ENCODE data around the gene LRPAP1. TPM values are rescaled to one million over a fixed set of nuclear protein-coding genes. Genes with fewer than 3 reads are reported as not detected.
"Not testable (repeated sequence)": the region's sequence is repeated elsewhere in the genome, so short reads cannot be mapped to it uniquely, and the experiment has no call there.

The LRPAP1 gene
- 10 to 100 TPM; 44.9 to 48.7 TPM for total RNA-seq

DNA sequence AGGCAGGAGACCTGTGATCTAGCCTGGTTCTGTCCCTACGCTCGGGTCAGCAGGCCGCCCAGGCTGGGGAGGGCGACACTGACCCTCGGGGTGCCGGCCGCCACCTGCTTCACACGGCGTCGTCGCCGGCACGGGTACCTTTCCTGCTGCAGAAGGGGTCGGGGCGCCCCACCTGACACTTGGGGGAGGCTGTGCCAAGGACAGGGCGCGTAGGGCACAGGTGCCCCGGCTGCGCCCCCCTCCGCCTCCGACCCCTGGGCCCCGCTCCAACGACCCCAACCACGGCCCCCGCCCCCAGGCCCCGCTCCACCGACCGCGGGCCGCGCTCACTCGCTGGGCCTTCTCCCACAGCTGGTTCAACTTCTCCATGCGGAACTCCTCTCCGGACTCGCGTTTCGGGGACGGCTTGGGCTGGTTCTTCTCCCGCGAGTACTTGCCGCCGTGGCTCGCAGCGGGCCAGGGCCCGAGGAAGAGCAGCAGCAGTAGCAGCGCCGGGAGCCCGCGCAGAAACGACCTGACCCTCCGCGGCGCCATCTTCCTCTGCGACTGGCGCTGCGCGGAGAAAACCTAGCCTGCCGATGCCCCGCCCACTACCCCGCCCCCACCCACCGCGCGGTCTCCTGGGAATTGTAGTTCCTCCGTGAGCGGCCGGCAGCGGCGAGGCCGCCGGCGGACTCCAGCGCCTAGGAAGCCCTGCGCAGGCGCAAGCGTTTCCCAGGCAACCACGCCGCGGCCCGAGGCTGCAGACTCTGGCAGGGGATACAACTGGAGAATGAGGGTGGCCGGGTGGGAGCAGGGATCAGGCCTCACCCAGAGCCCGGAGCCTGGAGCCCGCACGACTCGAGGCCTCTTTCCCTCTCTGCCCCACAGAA lies at the start of gene LRPAP1:
TSS of gene LRPAP1 (minus strand) at position 544 of the 872 bp plus-strand sequence. CDS start at position 534, 10 bp downstream.
- peak within 1 kb of the TSS; percentile 87 to 98 for H3K27ac Mint-ChIP-seq
- peaks cover 5% of the 10 kb centered on the region in 2 donors for H3K9me3 Mint-ChIP-seq
- H3K36me3 Mint-ChIP-seq, result peaks cover 5 to 9% of the 10 kb centered on the region in 2 donors
- DNase-seq (ENCODE audit: low spot score in 2 of 2), result peak; percentile 87 to 88
- peak; percentile 92 for ATAC-seq

DNA sequence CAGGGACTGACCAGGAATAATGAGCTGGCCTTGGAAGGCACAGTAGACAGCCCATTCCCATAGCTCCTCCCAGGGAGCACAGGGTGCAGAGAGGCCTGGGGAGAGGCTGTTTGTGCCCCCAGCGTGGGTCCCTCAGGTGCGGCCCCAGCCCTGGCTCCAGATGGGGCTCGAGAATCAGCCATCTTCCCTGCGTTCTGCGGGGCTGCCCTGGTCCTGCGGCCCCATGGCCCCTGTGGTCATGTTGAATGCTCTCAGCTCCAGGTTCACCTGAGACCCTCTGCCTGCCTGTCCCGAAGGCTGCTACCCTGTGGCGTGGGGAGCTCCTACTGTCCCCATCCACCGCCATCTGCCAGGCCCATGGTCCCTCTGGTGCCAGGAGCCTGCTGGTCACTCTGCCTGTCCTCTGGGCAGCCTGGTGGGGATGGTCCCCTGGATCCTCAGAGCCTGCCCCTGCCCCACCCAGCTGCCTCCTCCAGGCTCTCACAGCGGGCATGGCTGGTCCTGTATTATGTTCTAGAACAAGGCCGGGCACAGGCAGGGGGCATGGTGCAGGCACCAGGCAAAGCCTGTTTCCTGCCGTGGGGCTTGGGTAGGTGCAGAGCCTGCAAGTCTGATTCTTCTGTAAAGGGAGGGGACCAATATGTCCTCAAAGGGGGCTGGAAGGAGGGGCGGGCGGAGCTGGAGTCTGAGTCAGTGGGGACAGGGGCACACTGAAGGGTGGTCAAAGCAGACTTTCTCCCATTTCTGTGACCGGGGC lies 49.3 kb upstream of the LRPAP1 start:
- ATAC-seq; H3K36me3 Mint-ChIP-seq; H3K27ac Mint-ChIP-seq; H3K9me3 Mint-ChIP-seq; DNase-seq (ENCODE audit: low spot score in 2 of 2): not testable (repeated sequence)

GRCh38 chr4:3580859-3581258 lies 48.6 kb upstream of the LRPAP1 start:
- not testable (repeated sequence) for H3K9me3 Mint-ChIP-seq; DNase-seq (ENCODE audit: low spot score in 2 of 2); ATAC-seq; H3K27ac Mint-ChIP-seq; H3K36me3 Mint-ChIP-seq

DNA sequence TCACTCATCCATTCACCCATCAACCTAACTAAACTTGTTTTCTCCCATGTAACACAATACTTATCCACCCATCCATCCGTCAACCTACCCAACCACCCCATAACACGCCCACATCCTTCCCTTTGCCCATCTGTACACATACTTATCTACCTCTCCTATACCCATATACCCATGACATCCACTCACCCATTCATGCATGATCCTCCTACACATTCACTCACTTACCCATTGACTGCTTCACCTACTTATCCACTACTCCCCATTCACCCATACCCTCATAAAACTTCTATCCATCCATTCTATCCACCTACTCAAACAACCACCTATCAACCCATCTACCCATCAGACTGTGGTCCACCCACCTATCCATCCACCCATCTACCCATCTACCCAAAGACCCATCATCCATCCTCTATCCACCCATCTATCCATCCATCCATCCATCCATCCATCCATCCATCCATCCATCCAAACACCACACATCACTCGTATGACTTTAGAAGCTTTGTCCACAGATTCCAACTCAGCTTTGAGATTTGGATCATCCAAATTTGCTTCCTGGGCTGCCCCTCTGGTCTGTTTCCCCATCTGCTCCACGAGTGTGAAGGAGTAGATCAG lies 46.4 kb upstream of the LRPAP1 start:
- H3K27ac Mint-ChIP-seq; ATAC-seq; H3K9me3 Mint-ChIP-seq; DNase-seq (ENCODE audit: low spot score in 2 of 2); H3K36me3 Mint-ChIP-seq: not testable (repeated sequence)

DNA sequence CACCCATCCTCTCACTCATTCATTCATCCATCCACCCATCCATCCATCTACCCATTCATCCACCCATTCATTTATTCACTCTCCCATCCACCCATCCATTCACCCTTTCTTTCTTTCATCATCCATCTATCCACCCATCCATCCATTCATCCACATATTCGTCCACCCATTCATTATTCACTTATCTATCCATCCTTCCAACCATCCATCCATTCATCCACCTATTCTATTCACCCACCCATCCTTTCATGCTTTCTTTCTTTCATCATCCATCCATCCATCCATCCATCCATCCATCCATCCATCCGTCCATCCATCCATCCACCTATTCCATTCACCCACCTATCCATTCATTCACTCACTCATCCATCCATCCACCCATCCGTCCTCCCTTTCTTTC lies 45.8 kb upstream of the LRPAP1 start:
- DNase-seq (ENCODE audit: low spot score in 2 of 2); H3K36me3 Mint-ChIP-seq; H3K27ac Mint-ChIP-seq; ATAC-seq; H3K9me3 Mint-ChIP-seq: not testable (repeated sequence)

DNA sequence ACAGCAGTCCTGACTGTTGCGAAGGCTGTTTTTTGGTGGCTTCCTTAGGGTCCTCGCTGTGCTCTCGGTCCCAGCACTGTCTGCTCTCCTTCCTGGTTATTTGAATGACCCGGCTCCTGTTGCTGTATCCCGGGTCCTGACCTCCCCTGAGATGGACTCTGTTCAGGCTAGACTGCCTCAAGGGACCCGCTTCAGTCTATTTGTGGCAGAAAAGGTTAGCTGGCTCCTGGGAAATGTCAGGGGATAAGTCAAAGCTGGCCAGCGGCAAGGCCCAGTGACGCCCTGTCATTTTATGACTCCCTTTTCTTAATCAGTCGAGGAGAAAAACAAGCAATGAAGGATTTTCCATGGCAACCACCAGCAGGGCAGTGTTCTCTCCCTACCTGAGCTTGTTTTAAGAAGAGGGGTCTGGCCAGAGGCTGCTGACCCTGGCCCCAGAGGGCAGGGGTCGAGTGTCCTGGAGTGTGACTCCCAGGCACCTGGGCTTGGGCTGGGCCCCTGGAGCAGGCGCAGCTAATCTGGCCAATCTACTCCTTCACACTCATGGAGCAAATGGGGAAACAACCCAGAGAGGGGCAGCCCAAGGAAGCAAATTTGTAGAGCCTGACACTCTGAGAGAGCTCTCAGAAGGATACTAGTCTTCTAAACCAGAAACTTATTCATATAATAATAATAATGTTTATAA lies 45.1 kb upstream of the LRPAP1 start:
- not testable (repeated sequence) for H3K36me3 Mint-ChIP-seq; ATAC-seq; H3K9me3 Mint-ChIP-seq; H3K27ac Mint-ChIP-seq; DNase-seq (ENCODE audit: low spot score in 2 of 2)

- not testable (repeated sequence) for DNase-seq (ENCODE audit: low spot score in 2 of 2); H3K9me3 Mint-ChIP-seq; H3K36me3 Mint-ChIP-seq; ATAC-seq; H3K27ac Mint-ChIP-seq
Observed at GRCh38 chr4:3576533-3577207, 44.4 kb upstream of the LRPAP1 start.

DNA sequence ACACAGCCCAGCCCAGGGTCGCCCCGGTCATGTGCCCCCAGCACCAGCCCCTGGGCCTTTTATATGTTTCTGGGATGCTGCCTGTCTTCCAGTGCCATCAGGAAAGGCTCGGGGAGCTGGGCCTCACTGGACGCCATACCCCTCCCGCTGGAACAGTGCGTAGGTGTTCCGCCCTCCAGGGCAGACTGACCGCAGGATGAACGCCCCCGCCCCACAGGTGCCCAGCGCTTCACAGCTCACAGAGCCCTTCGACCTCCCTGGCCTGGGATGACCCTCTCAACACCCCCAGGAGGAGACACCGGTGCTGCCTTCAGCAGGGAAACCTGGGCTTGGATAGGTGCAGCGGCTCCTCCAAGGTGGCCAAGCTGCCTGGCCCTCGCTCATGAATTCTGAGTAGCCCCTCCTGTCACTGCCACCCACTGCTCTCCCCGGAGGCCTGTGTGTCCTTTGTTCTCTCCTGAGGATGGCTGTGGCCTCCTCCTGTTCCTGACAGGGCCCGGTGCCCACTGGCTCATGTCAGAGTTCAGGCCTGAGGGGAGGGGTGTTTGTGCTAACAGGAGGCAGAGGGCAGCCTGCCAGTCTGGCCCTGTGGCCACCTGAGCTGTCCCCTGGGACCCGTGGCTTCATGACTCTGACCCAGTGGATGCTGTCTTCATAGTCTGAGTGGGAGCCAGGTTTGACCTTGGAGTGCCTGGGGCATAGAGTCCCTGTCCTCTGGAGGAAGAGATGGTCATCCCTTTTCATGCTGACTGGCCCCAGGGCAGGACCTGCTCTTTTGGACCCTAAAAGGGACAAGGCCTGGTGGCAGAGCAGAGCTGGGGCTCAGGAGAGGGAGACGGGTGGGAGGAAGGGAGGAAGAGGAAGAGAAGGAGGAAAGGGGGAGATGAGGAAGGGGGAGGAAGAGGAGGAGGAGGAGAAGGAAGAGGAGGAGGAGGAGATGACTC lies 43.5 kb upstream of the LRPAP1 start:
- not testable (repeated sequence) for DNase-seq (ENCODE audit: low spot score in 2 of 2); H3K9me3 Mint-ChIP-seq; H3K36me3 Mint-ChIP-seq; H3K27ac Mint-ChIP-seq; ATAC-seq

- not testable (repeated sequence) for H3K9me3 Mint-ChIP-seq; H3K27ac Mint-ChIP-seq; H3K36me3 Mint-ChIP-seq; DNase-seq (ENCODE audit: low spot score in 2 of 2); ATAC-seq
Observed at GRCh38 chr4:3574865-3575264, 42.6 kb upstream of the LRPAP1 start.

DNA sequence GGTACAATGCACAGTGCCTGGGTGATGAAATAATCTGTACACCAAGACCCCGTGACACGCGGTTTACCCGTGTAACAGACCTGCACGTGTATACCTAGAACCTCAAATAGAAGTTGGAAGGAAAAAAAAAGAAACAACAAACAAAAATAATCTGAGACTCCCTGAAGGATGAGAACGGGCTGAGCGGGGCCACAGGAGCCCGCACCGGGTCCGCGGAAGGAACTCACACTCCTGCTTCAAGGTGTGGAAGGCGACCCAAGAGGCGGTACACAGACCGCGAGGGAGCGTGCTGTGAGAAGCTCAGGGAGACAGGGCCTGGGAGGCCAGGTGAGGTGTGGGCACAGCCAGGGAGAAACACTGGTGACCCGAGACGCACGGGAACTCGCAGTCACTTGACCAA lies 42.1 kb upstream of the LRPAP1 start:
- H3K27ac Mint-ChIP-seq; ATAC-seq; DNase-seq (ENCODE audit: low spot score in 2 of 2); H3K9me3 Mint-ChIP-seq; H3K36me3 Mint-ChIP-seq: not testable (repeated sequence)

- DNase-seq (ENCODE audit: low spot score in 2 of 2), result no peak
- Mint-ChIP-seq H3K9me3 (no peaks in the 10 kb centered on the region), H3K36me3 (no peaks in the 10 kb centered on the region), H3K27ac (no peak overlapping the region)
- no peak for ATAC-seq
Observed at GRCh38 chr4:3573131-3573530, 40.9 kb upstream of the LRPAP1 start.

- Mint-ChIP-seq H3K27ac (no peak overlapping the region), H3K36me3 (no peaks in the 10 kb centered on the region), H3K9me3 (no peaks in the 10 kb centered on the region)
- ATAC-seq, result no peak
- no peak for DNase-seq (ENCODE audit: low spot score in 2 of 2)
Observed at GRCh38 chr4:3572363-3572762, 40.1 kb upstream of the LRPAP1 start.

GRCh38 chr4:3571921-3572320 lies 39.7 kb upstream of the LRPAP1 start:
- DNase-seq (ENCODE audit: low spot score in 2 of 2) (no peak), ATAC-seq (no peak)
- no peak overlapping the region for H3K27ac Mint-ChIP-seq
- no peaks in the 10 kb centered on the region for H3K36me3 Mint-ChIP-seq
- H3K9me3 Mint-ChIP-seq, result no peaks in the 10 kb centered on the region

DNA sequence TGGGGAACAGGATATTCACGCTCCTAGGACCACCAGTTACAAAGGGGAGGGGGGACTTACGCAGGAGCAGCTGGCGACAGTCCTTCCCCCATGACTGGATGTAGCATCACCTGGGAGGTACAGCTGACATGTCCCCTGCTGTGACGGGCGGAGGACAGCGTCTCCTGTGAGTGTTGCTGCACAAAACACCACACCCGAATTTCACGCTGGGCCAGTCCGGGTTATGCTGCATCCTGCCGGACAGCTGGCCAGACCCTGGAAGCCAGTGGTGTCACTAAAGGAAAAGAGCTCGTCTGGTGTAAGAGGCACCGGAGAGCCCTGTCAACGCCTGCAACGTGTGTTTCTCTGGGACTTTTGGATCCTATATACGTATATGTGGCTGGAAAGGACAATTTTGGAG lies 38.7 kb upstream of the LRPAP1 start:
- H3K27ac Mint-ChIP-seq; ATAC-seq; DNase-seq (ENCODE audit: low spot score in 2 of 2); H3K9me3 Mint-ChIP-seq; H3K36me3 Mint-ChIP-seq: not testable (repeated sequence)

DNA sequence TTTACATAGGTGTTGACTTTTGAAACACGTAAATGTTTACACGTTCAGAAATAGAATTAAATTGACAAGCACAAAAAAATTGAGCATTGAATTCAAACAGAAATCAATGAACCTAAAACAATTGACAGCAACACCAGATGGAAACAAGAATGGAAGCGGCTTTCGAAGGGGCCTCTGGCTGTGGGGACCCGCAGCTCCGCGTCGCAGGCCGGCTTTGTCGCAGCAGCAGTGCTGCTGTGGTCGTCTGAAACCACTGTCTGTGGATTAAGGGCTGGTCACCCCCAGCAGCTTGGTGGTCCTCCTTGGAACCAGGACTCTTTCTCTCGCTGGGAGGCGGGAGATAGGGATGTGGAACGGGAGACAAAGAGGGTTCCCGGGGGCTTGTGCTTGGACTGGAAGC lies 37.4 kb upstream of the LRPAP1 start:
- not testable (repeated sequence) for H3K27ac Mint-ChIP-seq; DNase-seq (ENCODE audit: low spot score in 2 of 2); H3K9me3 Mint-ChIP-seq; H3K36me3 Mint-ChIP-seq; ATAC-seq
